Measurements from ENCODE around the gene TMEM255B.
"Not testable (repeated sequence)": the region's sequence is repeated elsewhere in the genome, so short reads cannot be mapped to it uniquely, and the experiment has no call there.

The TMEM255B gene

GRCh38 chr13:113787694-113788093 is 28.7 kb downstream of the TMEM255B start:
- no peak for DNase-seq (ENCODE audit: low read depth)

DNA sequence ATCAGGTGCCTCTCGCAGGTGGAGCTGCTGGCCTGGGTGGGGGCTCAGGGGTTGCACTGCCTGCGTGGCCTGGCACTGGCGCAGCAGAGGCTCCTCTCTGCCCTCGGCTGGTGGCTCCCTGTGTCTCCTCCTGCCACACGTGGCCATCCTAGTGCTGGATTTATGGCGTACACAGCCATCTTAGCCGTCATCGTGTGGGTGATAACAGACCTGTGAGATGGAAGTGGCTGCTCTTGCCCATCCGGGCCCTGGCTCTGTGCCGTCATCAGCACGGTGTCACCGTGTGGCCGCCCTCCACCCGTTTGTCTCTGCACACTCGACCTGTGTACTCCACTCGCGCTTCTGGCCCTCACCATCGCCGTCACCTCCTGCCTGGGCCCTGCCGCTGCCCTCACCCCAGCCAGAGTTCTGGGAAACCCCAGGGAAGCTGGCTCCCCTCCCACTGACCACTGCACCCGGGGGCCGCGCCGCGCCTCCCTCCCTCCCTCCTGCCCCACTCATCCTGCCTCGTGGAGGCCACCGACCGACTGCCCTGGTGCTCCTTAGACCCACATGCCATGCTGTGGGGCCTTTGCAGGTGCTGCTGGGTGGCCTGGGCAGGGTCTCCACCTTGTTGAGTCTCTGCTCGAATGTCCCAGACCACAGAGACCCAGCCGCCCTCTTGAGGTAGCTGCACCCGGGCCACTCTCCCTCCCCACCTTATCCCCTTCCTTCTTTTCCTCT is 29.5 kb downstream of the TMEM255B start:
- no peak for DNase-seq (ENCODE audit: low read depth)

GRCh38 chr13:113789167-113789566 is 30.1 kb downstream of the TMEM255B start:
- no peak for DNase-seq (ENCODE audit: low read depth)

DNA sequence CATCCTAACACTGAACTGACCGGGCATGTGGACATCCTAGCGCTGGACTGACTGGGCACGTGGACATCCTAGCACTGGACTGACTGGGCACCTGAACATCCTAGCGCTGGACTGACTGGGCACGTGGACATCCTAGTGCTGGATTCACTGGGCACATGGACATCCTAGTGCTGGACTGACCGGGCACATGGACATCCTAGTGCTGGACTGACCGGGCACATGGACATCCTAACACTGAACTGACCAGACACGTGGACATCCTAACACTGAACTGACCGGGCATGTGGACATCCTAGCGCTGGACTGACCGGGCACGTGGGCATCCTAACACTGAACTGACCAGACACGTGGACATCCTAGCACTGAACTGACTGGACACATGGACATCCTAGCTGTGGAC is 30.9 kb downstream of the TMEM255B start:
- not testable (repeated sequence) for DNase-seq (ENCODE audit: low read depth)

GRCh38 chr13:113791226-113791625 is 32.2 kb downstream of the TMEM255B start:
- no peak for DNase-seq (ENCODE audit: low read depth)

DNA sequence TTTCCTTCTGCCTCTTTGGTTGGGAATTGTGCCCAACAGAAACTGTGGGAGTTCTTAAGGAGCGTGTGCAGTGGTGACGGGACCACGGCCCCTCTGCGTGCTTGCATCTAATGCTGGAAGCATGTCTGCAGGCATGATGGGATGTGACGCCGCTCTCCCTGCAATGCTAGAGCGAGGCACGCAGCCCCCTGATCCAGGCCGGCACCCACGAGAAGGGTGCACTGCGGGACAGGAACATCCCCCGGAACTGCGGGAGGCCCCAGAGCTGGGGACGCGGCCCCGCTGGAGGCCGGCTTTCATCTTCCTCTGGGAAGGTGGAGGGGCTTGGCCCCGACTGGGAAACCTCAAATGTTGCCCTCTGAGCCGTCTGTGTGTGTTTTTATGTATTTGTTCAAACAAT is 32.7 kb downstream of the TMEM255B start:
- DNase-seq (ENCODE audit: low read depth): no peak

DNA sequence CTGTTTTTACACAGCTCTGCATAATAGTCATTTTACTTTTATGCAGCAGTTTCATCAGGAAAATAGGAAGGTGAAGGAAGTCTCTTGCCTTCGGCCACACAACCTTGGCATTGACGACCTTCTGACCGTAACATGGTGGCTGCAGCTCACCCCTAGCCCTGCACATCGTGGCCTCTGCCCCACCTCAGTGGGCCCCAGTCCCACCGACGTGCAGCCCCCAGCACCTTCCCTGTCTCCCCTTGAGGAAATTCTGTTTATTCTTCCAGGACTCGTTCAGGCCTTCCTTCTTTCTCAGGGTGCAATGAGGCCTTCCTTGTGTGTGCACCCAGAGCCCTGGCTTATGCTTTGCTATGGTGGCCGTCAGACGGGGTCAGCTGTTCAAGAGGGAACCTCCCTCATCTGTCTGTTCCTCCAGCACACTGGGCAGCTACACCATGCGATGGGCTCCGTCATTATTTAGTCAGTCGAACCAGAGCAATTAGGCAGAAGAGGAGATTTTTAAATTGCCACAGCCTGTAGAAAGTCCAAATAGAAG is 33.3 kb downstream of the TMEM255B start:
- no peak for DNase-seq (ENCODE audit: low read depth)

DNA sequence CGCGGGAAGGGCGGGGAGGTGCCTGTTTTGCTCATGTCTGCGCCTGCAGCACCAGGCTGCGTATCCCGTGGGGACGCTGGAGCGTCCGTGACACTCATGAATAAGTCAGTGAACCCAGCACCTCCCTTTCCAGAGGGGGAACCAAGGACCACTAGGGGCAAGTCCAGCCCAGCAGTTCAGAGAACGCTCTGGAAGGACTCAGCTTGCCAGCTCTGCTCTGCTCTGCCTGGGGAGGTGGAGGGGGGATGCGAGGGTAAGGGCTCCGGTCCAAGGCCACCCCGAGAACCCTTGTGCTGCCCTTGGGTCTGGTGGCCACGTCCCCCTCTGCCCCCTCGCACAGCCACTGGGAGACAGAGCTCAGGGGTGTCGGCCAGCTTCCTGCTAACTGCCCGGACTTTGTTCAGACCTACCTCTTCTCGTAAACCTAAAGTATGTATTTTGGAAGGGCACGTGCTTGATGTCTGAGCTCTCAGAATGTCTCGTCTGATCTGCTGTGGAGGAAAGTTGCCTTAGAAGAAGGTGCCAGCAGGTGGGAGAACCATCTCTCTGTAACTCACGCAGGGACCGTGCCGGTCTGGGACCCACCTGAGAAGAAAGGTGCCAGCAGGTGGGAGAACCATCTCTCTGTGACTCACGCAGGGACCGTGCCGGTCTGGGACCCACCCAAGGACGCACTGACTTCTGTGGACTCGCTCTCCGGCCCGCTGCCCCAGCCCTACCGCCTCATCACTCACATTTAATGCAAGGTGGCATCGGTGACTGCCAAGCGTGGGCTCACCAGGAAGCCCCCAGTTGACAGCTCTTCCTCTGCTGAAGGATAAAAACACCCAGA is 34.1 kb downstream of the TMEM255B start:
- DNase-seq (ENCODE audit: low read depth): no peak

GRCh38 chr13:113793718-113794085 is 34.7 kb downstream of the TMEM255B start:
- DNase-seq (ENCODE audit: low read depth): no peak

DNA sequence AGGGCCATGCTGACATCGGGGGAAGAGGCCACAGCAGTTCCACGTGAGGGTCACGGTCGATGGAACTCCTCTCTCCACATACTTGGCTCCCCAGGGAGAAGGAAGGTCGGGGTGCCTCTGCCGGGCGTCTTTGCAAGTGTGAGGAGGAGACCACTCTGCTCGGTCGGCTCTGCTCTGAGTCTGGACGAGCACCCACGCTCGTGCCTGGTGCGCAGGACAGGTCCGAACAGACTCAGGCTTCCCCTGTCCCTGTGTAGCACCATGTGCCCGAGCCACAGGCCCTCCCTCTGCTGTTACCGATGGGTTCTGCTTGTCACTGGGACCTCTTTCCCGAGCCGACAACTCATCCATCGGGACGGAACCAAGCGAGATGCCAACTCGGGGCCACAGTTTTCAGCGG is 35.1 kb downstream of the TMEM255B start:
- DNase-seq (ENCODE audit: low read depth): no peak

- no peak for DNase-seq (ENCODE audit: low read depth)
Measured at GRCh38 chr13:113794764-113795173, 35.7 kb downstream of the TMEM255B start.

GRCh38 chr13:113795362-113795761 is 36.3 kb downstream of the TMEM255B start:
- not testable (repeated sequence) for DNase-seq (ENCODE audit: low read depth)

GRCh38 chr13:113796211-113796963 is 37.4 kb downstream of the TMEM255B start:
- DNase-seq (ENCODE audit: low read depth): no peak

DNA sequence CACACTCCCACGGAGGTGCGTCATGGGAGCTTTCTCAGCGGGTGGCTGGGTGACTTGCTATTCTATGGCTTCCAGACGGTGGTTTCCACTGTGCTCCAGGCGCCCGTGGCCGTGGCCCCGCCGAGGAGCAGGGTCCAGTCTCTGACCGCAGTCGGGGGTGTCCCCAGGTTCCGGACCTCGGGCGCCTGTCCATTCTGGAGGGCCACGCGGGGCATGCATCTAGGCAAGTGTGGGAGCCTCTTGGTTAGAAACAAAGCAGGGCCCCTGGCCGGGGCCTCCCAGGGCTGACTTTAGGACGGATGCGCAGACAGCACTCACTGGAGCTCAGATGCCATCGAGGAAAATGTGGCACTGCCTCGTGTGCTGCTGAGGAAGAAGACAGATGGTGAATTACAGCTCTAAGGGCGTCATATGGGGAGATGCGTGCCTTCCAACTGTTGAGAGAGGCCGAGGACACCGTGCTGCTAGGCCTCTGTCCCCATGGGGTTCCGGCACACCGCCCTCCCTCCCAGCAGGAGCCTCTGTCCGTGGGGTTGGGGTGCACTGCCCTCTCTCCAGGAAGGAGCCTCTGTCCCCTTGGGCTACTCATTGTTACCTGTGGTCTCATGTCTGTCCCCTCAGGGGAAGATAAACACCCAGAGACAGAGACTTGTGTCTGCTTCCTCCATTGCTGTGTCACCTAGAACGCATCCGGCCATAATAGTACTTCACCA is 38.1 kb downstream of the TMEM255B start:
- no peak for DNase-seq (ENCODE audit: low read depth)

DNA sequence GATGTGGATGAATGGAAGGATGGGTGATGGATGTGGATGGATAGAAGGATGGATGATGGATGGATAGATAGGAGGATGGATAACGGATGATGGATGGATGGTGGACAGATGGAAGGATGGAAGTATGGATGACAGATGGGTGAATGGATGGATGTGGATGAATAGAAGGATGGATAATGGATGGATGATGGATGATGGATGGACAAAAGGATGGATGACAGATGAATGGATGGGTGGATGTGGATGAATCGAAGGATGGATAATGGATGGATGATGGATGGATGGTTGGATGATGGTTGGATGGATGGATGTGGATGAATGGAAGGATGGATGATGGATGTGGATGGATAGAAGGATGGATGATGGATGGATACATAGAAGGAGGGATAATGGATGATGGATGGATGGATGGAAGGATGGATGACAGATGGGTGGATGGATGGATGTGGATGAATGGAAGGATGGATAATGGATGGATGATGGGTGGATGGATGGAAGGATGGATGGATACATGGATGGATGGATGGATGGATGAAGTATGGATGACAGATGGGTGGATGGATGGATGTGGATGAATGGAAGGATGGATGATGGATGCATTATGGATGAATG is 39.3 kb downstream of the TMEM255B start:
- DNase-seq (ENCODE audit: low read depth): no peak

- no peak for DNase-seq (ENCODE audit: low read depth)
Measured at GRCh38 chr13:113800576-113800926, 41.5 kb downstream of the TMEM255B start.

DNA sequence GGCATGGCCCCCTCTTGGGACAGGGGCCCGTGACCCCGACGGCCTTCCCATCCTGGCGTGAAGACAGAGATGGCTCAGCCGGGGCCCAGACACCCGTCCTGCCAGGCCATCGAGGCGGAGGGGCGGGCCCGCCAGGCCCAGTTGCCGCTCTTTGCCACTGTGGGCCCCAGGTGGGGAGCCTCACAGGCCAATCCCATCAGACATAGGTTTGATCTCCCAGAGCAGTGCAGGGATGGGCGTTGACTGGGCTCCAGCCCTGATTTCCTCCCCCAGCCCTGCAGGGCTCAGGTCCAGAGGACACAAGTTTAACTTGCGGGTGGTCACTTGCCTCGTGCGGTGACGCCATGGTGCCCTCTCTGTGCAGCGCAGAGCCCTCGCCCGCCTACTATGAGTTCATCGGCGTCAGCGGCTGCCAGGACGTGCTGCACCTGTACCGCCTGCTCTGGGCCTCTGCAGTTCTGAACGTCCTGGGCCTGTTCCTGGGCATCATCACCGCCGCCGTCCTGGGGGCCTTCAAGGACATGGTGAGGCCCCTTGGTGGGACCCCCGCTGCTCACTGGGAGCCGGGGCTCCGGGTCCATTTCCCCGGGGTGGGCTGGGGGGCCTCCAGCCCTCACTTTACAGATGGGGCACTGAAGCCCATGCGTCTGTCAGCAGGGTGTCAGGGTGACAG is 42.4 kb downstream of the TMEM255B start:
- no peak for DNase-seq (ENCODE audit: low read depth)

- no peak for DNase-seq (ENCODE audit: low read depth)
Measured at GRCh38 chr13:113802090-113802531, 43.1 kb downstream of the TMEM255B start.

GRCh38 chr13:113802761-113803160 is 43.7 kb downstream of the TMEM255B start:
- DNase-seq (ENCODE audit: low read depth): no peak

GRCh38 chr13:113803409-113804016 is 44.5 kb downstream of the TMEM255B start:
- DNase-seq (ENCODE audit: low read depth): no peak

Measured in activated T-helper 1 cell treated with Interleukin-2 at 50 U/mL for 16 hours (primary cell).